C4-2B (cell line): ENCODE data around the gene TRIM29.

Experiments used
- CTCF ChIP-seq: fragments of 450-650 bp; conservative IDR thresholded peaks from 2 replicates; pipeline ENCODE4 v1.5.1; 2017; ENCODE audit warnings: mild to moderate bottlenecking
- ZFX ChIP-seq: fragments of 450-650 bp; IDR thresholded peaks from 2 replicates; pipeline ENCODE4 v1.6.1; 2017

DNA sequence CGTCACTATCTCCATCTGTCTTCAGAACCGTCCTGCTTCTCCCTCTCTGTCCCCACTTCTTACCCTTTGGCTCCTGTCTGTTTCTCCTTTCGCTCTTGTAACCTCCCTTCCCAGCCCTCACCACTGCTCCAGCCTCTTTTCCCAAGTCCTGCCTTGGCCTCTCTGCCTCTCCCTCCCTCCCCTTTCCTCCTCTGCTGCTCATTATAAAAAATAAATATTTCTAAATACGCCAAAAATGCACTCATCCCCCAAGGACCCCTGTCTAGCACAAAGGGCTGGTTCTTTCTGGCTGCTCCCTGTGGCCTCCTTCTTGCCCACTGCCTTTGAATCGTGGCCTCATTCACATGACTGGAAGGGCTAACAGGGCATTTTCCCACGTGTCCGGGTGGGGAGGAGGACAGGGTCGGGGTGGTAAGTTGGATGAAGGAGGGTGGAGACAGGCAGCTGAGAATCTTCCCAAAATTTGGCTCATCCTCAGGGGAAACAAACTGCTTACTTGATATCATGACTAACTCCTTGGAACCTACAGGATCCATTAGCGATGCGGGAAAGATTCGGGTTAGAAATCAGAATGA, 46.5 kb upstream of the TRIM29 start:
- TF ChIP-seq CTCF (no peak), ZFX (no peak)
